HG03097 (cell line): ENCODE measurements around the gene NECTIN1.

Experiments
- ATAC-seq: cut with Tn5 transposase; IDR thresholded peaks from one replicate; pipeline ENCODE4 v1.9.1; 2021; ENCODE audit not compliant: unreplicated experiment, low FRiP score

The NECTIN1 gene

DNA sequence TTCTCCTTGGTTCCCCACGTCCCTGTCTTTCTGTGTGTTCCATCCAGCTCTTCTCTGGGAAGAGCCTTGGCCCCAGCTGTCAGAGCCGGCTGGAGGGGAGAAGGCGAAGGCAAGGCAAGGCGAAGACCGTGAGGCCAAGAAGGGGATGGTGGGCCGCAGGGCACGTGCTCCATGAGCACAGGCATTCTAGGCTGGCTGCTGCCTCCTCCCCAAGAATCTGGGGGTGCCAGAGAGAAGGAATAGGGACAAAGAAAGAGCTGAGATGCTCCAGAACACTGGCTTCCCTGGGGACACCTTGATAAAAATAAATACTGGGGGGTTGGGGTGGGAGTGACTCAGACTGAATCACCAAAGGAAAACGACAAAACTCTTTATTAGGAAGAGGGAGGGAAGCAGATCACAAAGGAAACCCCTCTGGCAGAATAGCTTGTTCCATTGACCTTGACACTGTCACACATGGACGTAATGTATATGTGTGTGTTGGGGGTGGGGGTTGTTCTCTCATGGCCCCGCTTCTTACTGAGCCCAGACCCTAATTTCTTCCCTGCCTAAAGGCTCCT, 52.5 kb downstream of the NECTIN1 start:
- no peak for ATAC-seq

DNA sequence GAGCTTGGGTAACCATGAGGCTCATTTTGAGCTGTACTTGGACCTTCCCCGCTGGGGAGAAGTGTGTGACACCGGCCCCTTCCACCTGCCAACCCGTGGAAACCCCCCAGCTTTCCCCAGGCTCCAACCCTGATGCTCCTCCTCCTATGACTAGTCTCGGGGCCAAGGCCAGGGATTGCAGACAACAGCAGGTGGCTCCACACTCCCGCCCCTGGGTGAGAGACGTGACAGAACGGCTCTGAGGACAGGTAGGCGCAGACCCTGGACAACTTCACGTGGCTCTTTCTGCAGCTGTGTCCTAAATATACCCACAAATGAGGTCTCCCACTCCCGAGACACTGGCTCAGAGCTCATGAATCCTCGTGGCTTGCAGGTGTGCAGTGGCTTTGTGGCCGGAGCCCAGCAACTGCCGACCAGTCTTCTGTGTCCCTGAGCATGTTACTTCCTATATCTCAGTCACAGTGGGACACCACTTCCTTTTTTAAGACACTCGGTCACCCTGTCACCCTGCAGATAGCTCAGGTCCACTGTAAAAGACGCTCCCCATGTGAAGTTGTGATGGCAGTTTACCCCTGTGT, 55.2 kb downstream of the NECTIN1 start:
- peak; percentile 75 for ATAC-seq

DNA sequence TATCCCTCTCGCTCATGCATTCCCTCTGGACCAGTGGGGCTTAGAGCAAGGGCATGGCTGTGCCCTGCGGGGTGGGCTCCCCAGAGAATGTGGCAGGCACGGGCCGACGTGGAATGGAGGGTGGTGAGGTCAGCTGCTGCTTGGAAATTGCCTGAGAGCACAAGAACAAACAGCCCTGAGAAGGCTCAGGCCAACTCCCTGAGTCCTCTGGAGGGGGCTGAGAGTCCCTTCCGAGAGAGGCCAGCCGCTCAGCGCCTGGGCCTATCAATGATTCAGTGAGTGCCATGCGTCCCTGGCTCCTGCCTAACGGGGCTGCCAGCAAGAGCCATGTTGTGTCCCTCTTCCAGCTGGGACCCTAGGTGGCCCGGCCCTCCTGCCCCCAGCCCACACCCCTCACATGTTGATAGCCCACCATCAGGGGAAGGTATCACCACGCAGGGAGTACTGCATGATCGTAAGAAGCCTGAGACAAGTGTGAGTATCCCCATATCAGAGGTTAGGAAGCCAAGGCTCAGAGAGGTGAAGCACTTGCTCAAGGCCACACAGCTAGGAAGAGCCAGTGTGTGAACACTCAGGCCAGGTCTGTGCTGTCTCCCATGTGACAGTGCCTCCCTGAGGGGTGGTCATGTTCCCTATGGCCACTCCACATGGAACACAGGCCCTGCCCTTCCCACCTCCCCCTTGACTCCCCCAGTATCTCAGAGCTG, 55.8 kb downstream of the NECTIN1 start:
- ATAC-seq: peak; percentile 6

DNA sequence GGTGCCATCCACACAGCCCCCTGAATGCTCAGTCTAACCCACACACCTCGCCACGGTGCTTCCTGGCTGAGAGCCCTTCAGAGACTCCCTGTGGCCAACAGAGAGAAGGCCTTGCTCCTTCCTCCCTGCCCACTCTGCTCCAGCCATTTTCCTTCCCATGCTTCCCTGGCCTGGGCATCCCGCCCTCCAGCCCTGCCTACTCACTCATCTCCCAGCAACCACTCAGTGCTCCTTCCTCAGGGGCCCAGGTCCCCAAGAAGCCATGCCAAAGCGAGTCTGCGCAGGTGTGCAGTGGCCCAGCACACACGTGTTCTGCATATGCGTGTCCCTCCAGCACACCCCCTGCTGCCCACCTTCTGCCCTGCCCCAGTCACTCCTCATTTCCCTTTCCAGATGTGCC, 56.4 kb downstream of the NECTIN1 start:
- ATAC-seq: no peak

DNA sequence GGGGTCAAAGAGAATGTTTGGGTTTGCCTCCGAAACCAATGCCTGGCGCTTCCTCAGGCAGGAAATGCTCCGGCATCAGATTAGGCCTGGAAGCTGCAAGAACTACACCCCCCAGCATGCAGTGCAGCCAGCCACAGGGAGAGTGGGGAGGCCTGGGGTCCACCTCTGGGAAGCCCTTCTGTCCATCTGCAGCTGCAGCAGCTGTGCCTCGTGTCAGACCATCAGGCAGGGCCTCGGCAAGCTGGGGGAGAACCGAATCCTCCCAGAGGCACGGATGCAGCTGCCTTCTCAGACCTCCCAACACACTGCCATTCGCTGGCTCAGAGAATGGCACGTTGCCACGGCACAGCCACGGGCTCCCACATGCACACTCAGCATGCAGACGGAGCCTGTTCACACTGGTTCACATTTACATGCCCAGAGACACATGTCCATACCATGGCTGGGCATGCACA, 57.4 kb downstream of the NECTIN1 start:
- no peak for ATAC-seq

DNA sequence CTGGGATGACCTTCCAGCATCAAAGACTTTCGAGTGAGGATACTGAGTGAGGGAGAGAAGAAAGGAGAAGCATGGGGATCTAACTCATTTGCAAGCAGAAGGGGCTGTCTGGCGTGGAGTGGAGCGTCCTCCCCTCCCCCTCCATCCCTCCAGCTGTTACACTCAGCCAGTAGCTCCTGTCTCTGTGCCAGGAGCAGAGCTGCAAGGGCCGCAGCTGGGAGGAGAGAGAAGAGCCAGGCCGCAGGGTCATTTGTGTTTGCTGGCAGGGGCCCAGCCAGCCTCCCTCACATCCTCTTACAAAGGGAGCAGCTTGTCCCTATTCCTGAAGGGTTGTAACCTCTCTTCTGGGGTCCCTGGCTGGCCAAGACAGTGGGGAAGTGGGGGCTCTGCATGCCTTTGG, 57.9 kb downstream of the NECTIN1 start:
- ATAC-seq: no peak

DNA sequence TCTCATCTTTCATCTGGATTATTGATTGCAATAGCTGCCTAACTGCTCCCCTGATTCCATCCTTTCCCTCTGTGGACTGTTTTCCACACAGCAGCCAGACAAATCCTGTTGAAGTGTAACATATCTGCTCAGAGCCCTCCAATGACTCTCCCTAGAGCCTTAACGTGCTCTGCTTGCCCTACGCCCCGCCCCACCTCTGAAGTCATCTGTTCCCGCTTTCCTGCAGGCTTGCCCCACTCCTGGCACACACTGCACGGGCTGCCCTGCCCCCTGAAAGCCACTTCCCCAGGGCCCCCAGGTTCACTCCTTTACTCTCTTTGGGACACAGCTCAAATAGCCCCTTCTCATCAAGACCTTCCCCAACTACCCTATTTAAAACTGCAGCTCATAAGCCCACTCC, 59.5 kb downstream of the NECTIN1 start:
- no peak for ATAC-seq

DNA sequence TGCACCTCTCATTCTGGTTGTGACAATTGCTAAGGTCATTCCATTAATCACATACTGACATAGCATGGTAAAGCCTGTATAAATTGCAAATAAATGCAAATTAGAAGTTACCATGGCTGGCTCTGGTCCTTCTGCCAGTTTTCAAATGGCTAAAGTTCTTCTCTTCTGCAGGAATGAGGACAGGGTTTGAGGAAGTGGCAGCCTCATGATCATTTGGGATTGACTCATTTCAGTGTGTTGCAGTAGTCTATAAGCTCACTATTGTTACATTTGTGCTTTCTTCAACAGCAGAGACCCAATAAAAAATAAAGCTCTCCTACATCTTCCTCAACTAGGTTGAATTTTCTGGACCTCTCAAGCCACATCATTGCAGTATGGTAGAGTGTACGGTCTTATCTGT, 60.3 kb downstream of the NECTIN1 start:
- ATAC-seq: no peak

DNA sequence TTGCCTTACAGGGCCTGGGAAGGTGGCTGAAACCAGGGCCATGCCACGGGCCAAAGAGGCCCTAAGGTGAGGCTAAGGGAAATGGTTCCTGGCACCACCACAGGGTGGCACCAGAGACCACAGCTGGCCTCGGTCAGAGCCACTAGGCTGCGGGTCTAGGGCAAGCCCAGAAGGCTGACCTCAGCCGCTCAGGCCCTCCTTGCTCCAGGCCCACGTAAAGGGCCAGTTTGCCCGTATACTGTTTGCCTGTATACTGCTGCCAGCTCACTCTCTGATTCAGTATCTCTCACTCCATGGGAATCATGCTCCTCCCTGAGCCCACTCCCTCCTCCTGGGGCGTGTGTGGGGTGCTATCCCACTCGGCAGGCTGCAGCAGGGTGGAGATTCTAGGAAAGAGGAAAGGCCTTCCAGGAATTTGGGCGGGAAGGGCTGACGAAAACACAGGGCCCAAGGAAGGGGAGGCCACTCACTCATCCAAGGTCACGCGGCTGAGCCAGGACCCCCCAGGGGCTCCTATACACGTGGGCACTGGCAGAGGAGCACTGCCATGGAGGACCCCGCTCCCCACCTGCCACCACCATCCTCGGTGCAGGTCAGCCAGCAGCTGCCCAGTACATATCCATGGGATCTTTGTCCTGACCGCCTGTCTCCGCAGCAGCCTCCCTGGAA, 62.4 kb downstream of the NECTIN1 start:
- ATAC-seq: peak; percentile 61

DNA sequence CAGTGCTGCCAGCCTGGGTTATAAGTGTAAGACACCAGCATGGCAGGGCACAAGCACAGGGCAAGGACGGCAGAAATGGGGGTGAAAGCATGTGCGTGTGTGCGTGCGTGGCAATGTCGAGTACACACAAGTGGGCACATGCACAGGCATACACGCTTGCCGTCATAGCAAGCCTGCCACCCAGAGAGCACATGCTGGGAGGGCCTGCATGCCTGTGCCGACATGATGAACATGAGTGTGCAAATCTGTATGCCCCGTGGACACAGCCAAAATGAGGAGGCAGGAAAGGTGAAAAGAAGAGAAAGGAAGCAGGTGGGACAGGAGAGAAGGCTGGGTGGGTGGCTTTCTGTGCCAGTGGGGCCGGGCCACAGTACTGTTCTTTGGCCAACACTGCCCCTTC, 62.9 kb downstream of the NECTIN1 start:
- ATAC-seq: no peak

DNA sequence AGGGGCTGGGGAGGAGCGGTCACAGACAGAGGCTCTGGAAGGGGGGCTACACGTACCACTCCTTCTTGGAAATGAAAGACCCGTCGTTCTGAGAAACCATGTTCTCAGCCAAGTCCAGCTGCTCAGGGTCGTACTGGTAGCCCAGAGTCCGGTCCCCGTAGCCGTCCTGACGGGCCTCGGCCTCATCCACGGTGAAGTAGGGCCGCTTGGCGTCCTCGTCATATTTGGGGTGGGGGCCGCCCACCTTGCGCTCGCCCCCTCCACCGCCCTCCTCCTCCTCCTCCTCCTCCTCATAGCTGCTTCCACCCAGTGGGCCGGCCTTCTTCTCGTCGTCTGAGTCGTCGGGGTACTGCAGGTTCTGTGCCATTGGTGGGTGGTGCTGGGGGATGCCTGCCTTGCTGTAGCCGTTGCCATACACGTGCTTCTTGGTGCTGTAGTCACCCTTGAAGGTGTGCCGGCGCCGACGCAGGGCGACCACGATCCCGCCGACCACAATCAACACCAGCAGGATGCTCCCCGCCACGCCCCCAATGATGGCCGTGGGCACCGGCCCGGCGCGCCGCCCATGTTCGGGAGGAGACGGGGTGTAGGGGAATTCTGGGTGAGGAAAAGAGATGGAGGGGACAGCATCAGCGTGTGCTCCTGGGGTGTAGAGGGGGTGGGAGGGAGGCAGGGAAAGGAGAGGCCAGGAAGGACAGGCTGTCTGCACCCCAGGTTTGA, 64.1 kb downstream of the NECTIN1 start:
- ATAC-seq: no peak

DNA sequence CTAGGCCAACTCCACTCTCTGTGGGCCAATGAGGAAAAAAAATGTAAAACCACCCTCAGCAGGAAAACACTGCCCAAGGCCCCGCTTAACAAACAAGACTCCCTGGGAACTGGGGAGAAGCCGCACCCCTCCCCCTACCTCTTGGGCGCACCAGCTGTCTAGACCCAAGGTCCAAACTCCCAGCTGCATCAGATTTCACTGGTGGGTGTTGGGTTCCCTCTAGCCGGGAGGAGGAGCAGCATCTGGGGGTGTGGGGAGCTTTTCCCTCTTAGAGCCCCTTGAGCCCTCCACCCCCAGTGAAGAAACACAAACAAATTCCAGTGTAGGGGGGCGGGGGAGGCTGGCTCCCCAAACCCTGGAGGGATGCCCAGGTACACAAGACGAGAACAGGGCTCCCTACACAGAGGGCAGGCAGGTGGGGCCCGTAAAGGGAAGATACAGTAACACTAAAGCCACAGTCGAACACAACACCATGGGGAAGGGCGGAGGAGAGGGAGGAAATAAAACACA, 64.9 kb downstream of the NECTIN1 start:
- ATAC-seq: no peak

DNA sequence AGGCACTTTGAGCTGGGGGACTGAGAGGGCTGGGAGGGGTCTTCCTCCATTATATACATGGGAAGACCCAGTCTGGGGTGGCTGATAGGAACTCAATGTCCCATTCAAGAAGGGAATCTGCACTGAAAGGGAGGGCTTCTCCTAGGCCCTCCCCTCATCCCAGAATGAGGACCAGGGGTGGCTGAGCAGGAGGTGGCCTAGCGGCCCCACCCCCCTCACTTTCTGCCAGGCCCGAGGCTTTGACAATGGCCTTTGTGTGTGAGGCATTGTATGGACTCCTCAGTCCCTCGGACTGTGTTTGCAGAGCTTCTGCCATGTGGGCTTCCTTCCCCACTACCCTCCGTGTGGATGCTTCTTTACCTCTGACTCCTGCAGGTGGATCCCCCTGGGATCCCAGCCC, 65.7 kb downstream of the NECTIN1 start:
- ATAC-seq: no peak

DNA sequence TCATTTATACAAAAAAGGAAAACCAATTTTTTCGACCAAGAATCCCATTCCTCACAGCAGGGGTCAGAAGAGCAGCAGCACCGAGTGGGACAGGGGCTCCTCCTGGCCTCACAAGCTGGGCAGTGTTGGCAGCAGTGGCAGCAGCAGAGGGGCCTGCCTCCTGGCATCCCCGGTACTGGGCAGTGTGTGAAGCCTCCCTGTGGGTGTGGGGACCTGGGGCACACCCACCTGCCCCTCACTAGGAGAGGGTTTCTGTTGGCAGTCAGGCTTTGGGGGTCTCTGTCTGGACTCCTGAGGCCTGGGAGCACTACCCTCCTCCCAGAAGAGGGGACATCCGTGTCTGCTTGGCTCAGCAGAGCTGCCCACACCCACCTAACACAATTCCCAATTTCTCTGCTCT, 67.8 kb downstream of the NECTIN1 start:
- no peak for ATAC-seq

DNA sequence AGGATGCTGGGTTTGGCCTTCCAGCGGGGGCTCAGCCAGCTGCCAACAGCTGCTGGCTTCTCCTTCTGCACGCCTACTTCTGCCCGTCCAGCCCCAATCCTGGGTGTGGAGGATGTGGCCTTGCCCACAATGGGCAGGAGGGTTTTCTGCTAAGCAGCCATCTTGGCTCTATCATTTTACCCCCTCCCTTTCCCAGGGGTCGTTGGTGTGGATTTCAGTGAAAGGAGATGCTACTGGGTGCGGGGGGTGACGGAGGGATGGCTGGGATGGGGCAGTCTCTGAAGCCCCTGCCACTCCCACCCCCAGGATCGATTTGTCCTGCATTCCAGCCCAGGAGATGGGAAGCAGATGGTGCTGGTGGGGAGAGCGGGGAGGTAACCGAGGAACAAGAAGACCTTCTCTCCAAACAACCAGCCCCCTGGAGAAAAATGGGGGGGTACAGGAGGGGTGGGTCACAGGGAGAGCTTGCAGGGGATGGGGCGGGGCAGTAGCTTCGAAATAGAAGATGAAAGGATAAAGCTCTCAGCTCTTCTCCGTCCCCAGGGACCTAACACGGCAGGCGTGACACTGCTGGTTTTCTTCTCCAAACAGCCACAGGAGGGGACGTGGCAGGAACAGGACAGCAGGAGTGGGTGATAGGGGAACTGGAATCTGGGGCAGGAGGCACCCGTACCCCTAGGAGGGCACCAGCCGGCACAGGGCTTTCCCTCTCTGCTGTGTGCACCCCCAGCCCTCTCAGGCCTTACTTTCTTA, 68.9 kb downstream of the NECTIN1 start:
- no peak for ATAC-seq

DNA sequence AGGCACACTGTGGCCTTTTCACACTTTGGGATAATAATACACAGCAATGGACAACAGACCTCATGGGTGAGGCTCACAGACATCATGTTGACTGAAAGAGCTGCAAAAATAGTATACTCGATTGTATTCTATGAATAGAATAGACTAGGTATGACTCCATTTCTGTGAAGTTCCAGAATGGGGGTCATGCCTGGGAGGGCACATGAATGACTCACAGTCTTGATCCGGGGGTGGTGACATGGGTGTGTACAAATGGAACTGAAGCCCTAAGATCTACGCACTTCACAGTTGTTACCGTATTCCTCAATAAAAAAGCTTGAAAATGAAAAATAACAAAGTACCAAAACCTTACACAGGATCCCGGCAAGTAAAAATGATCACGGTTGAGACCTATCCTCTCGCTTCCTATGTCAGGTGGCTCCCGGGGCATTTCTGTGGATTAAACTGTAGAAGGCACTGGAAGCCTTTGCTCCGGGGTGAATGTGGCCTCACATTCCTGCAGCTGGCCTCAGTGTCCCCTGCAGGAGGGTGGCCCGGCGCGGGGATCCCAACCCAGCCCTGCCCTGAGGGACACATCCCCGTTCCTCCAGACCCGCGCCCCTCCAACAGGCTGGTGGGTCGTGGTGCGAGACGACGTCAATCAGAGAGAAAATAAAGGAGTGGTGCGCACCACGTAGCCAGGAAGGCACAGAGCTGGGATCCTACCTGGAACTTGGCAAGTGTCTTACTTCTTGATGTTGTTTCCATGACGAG, 75.9 kb downstream of the NECTIN1 start:
- no peak for ATAC-seq

DNA sequence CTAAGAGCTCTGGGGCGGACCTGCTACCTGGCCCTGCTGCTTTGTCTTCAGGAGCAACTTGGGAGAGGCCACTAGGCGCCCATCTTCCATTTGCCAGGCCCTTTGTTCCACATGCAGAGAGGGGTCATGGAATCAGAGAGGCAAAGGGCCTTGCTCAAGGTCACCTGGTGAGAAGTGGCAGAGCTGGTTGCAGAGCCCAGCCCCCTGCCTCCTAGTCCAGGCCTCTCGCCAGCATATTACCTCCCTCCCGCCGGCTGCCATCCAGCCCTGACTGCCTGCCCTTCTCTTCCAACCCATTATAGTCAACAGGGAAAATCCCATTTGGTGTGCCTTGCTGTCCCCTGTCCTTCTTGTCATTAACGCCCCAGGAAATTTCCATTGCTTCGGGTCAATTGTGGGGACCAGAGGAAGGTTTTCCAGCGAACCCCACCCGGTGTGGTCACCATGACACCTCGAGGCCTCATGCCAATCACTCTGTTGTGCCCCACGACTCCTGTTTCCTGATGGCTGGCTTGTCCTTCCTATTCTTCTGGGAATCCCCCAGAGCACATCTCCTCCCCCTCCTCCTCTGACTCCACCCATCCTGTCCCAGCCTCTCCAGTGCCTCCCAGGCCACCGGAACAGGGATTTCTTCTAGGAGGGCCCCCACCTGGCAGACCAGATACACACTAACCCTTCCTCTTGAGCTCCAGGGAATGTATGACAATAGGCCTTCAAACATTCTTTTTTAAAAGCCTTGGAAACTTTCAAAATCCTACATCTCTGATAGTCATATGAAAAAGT, 77.0 kb downstream of the NECTIN1 start:
- no peak for ATAC-seq

DNA sequence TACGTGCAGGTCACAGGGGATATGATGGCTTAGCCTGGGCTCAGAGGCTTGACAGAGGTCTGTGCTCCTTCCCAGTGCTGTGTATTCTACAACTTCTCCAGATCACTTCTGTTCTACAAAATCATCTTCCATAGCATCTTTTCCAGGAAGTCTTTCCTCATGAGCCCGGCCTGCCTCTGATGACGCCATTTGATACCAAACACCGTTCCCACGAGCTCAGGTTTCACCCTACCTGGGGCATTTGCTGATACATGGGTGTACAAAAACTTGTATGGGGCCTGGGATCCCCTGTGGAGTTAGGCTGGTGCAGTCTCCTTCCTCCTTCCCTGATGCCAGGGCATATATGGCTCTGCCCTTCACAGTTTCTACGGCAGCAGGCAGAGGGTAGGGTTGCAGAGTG, 78.7 kb downstream of the NECTIN1 start:
- ATAC-seq: no peak

DNA sequence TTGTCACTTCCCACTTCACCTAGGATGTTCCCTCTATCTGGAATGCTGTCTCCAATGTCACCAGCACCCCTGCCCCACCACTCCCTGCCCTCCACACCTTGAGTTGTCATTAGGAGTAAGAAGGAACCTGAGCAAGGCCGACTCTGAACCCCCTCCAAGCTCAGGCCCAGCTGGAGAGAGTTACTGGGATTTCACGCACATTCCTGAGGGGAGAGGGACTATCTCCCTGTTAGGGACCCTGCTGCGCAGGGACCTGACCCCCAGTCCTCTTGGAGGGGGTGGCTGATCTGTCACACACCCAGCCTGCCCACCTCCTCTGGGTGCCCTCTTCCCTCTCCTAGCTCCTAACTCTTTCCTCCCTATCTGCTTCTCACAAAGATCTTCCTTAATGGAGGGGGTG, 81.7 kb downstream of the NECTIN1 start:
- ATAC-seq: no peak
